Measurements from ENCODE around the gene POR.

- no peak for TF ChIP-seq CTCF (CRISPR knock-in tag; IDR thresholded peaks at IDR 0.05)
- TF ChIP-seq ZBTB44 (CRISPR knock-in tag; IDR thresholded peaks at IDR 0.05), result no peak
- no peak for TF ChIP-seq RAD21 (CRISPR knock-in tag; IDR thresholded peaks at IDR 0.05)
- TF ChIP-seq RXRA (CRISPR knock-in tag; IDR thresholded peaks at IDR 0.05), result no peak
- TF ChIP-seq, protein P1, sequence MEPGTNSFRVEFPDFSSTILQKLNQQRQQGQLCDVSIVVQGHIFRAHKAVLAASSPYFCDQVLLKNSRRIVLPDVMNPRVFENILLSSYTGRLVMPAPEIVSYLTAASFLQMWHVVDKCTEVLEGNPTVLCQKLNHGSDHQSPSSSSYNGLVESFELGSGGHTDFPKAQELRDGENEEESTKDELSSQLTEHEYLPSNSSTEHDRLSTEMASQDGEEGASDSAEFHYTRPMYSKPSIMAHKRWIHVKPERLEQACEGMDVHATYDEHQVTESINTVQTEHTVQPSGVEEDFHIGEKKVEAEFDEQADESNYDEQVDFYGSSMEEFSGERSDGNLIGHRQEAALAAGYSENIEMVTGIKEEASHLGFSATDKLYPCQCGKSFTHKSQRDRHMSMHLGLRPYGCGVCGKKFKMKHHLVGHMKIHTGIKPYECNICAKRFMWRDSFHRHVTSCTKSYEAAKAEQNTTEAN (CRISPR knock-in tag; conservative IDR thresholded peaks at IDR 0.05), result no peak
- TF ChIP-seq ZNF12 (CRISPR knock-in tag; IDR thresholded peaks at IDR 0.05), result no peak
These were observed 73.0 kb downstream of the POR start for GRCh38 chr7:75987805-75988567.
